Hepatocyte (in vitro differentiated cells): ENCODE results near the gene ATP8A1.

Source experiments
- CTCF ChIP-seq: fragments of 200-600 bp; sonication (generic); IDR thresholded peaks from 2 replicates; pipeline ENCODE4 v1.5.1; 2016; ENCODE audit warnings: antibody characterized with exemption, mild to moderate bottlenecking; ENCODE audit not compliant: poor library complexity
- EZH2 ChIP-seq: fragments of 200-600 bp; sonication (generic); IDR thresholded peaks from 2 replicates; pipeline ENCODE4 v1.6.1; 2016; ENCODE audit warnings: antibody characterized with exemption, mild to moderate bottlenecking, borderline replicate concordance
- EZH2phosphoT487 ChIP-seq: fragments of 200-600 bp; sonication (generic); IDR thresholded peaks from one replicate; pipeline ENCODE4 v1.6.1; 2018; ENCODE audit warnings: antibody characterized with exemption, mild to moderate bottlenecking, low read depth, moderate library complexity; ENCODE audit not compliant: unreplicated experiment, severe bottlenecking

- no peak for TF ChIP-seq CTCF
- TF ChIP-seq EZH2: no peak
- TF ChIP-seq EZH2phosphoT487: no peak
Observed at GRCh38 chr4:42574870-42575430, 82.0 kb downstream of the ATP8A1 start.
